Kidney (tissue), 14 donors: ENCODE measurements around the gene SH3RF3. TPM values are rescaled to one million over a fixed set of nuclear protein-coding genes. Genes with fewer than 3 reads are reported as not detected.

ENCODE experiments used
- DNase-seq, 5 donors: peaks; one replicate each; pipeline ENCODE4 v3.0.0-alpha.2; 2013 to 2020
- FAIRE-seq: peaks from 2 replicates; lab custom pipeline; 2012; peaks lifted over from hg19 to GRCh38; lab: Jason Lieb, UNC
- H3K27ac ChIP-seq, 2 donors: one replicate each; pipeline ENCODE4 v1.7.0; 2013; ENCODE audit warnings: low read depth in 2 of 2, low read length in 2 of 2, inconsistent platforms in 1 of 2
- H3K27me3 ChIP-seq: one replicate; pipeline ENCODE4 v1.7.1; 2013; ENCODE audit warnings: low read length, inconsistent platforms; ENCODE audit not compliant: control insufficient read depth, insufficient read depth
- H3K36me3 ChIP-seq, 3 donors: one replicate each; pipeline versions ENCODE4 v1.7.0 to v1.7.1; 2013; ENCODE audit warnings: low read length in 3 of 3, control low read depth in 1 of 3, inconsistent platforms in 1 of 3; ENCODE audit not compliant: insufficient read depth in 3 of 3, control insufficient read depth in 2 of 3
- H3K4me1 ChIP-seq, 3 donors: one replicate each; pipeline versions ENCODE4 v1.7.0 to v1.7.1; 2013; ENCODE audit warnings: low read length in 3 of 3, inconsistent platforms in 1 of 3, low read depth in 1 of 3; ENCODE audit not compliant: control insufficient read depth in 2 of 3, insufficient read depth in 2 of 3
- H3K4me3 ChIP-seq, 3 donors: one replicate each; pipeline versions ENCODE4 v1.7.0 to v1.8.1; 2013; ENCODE audit warnings: low read length in 3 of 3, control low read depth in 1 of 3, inconsistent platforms in 1 of 3
- H3K9ac ChIP-seq, 3 donors: one replicate each; pipeline versions ENCODE4 v1.7.0 to v1.7.1; 2013; ENCODE audit warnings: low read length in 3 of 3, control low read depth in 1 of 3, inconsistent platforms in 1 of 3
- H3K9me3 ChIP-seq, 3 donors: one replicate each; pipeline versions ENCODE4 v1.7.0 to v1.7.1; 2013; ENCODE audit warnings: low read length in 3 of 3, control low read depth in 1 of 3, inconsistent platforms in 1 of 3; ENCODE audit not compliant: control insufficient read depth in 2 of 3, insufficient read depth in 1 of 3
- CTCF ChIP-seq: IDR thresholded peaks from 3 replicates; pipeline ENCODE4 v1.5.1; 2012; ENCODE audit warnings: mild to moderate bottlenecking, moderate library complexity, borderline replicate concordance; ENCODE audit not compliant: insufficient read depth; ENCODE audit errors: extremely low read depth
- intact Hi-C: fragments of 100-400 bp; cut with DNase I; formaldehyde crosslinking; loops from one replicate; pipeline ENCODE4 v1.11.1; 2022
- polyA plus RNA-seq: library from polyadenylated mRNA; stranded (reverse); fragments of 350-450 nt; fragmentation: Illumina TruSeq; extraction: RNeasy Lipid Tissue Mini Kit (QIAGEN cat#74804); gene quantifications from one replicate; pipeline ENCODE4 v1.2.3, GENCODE V29; 2014; ENCODE audit warnings: low read depth, low replicate concordance; ENCODE audit not compliant: insufficient read depth
- total RNA-seq: library from RNA; stranded (reverse); fragmentation: NEBNext Ultra II Directional; extraction: Animal tissue kit (Norgen Biotek cat#: 25700); gene quantifications from one replicate; pipeline ENCODE4 v1.2.1, GENCODE V29; 2021
- donor health status: control.
- donor health status: control.
- donor health status: control.
- donor health status: control.
- donor health status: control.
- donor health status: DM: yes; HTN: yes; CAD: no.
- donor health status: Normal renal cell carcinoma (clear cell type).

Gene SH3RF3
- total and polyA plus RNA-seq, 2 donors from 2014 or later = 1.7 to 10.7 TPM

DNA sequence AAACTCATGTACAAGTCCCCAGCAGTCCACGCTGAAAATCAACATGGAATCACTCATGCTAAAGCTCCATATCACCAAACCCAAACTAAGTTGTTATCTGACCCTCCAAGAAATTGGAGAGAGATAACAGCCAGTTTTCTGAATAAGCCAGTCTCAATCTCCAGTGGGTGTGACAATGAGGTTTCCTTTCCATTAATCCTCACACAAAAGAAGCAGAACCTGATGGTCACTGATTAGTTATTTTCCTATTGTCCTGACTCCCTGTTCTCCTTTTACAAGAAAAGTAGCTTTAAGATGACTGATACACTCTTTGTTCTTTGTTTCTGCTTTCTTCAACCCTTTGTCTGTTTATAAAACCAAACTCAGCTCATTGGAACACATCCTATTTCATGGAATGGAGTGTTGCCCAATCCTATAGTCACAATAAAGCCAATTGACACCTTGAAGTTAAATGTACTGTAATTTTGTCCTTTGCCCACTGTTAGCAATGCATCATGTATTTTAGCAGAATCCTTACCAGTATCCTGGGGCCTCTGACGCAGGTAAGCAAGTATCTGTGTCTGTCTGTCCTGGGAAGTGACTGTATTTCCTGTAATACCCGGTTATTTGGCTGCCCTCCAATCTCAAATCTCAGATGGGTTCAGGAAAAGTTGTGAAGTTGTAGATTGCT lies 30.6 kb upstream of the SH3RF3 start:
- Histone ChIP-seq H3K27ac (peak overlapping the region in 1 of 2 donors; percentile 32), H3K9me3 (no peaks in the 10 kb centered on the region), H3K9ac (no peak overlapping the region), H3K4me3 (no peak overlapping the region), H3K4me1 (no peaks in the 10 kb centered on the region), H3K36me3 (no peaks in the 10 kb centered on the region), H3K27me3 (no peaks in the 10 kb centered on the region)
- no peak for TF ChIP-seq CTCF
- intact Hi-C loops = no loop called here
- DNase-seq (peak in 1 of 5 donors; percentile 29), FAIRE-seq (no peak)

GRCh38 chr2:109098921-109099273 lies 30.1 kb upstream of the SH3RF3 start:
- DNase-seq = no peak
- TF ChIP-seq CTCF = no peak
- H3K27me3 ChIP-seq = no peaks in the 10 kb centered on the region
- intact Hi-C loops = no loop called here
- H3K27ac ChIP-seq = no peak overlapping the region
- no peak overlapping the region for H3K9ac ChIP-seq
- H3K9me3 ChIP-seq = no peaks in the 10 kb centered on the region
- no peak overlapping the region for H3K4me3 ChIP-seq
- no peaks in the 10 kb centered on the region for H3K4me1 ChIP-seq
- H3K36me3 ChIP-seq = no peaks in the 10 kb centered on the region
- FAIRE-seq = no peak

DNA sequence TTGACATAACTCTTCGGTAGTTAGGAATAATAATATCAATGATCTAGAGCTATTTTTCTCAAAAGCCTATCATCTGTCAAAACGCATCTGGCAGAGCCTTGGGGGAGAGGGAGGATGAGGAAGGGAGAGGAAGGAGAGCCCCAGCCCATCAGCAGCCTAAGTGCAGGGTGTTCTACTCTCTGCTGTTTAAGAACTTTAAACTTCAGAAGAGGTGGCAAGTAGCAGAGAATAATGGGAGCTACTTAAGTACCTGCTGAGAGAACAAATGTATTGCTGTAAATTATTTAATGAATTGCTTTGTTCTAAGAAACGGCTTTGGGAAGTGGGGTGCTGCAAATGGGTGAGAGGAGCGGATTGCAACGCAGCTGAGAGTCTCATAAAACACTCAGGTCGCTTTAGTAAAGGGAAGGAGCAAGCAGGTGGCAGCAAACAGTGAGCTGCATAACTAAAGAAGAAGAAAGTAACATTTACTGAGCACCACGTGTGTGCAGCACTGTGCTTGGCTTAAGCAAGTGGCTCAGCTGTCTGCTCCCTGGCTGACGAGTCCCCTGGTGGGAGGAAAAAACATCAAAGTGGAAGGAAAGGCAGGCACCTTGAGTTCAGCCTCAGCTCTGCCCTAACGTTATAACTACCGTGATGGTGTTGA lies 26.3 kb upstream of the SH3RF3 start:
- no peak for TF ChIP-seq CTCF
- H3K4me1 ChIP-seq = no peaks in the 10 kb centered on the region
- H3K27me3 ChIP-seq = no peaks in the 10 kb centered on the region
- FAIRE-seq (no peak), DNase-seq (no peak)
- no peak overlapping the region for H3K4me3 ChIP-seq
- H3K9ac ChIP-seq = no peak overlapping the region
- no peaks in the 10 kb centered on the region for H3K36me3 ChIP-seq
- H3K27ac ChIP-seq = no peak overlapping the region
- intact Hi-C loops = no loop called here
- H3K9me3 ChIP-seq = no peaks in the 10 kb centered on the region

GRCh38 chr2:109105113-109105512 lies 23.9 kb upstream of the SH3RF3 start:
- H3K9ac ChIP-seq = no peak overlapping the region
- H3K4me1 ChIP-seq = no peaks in the 10 kb centered on the region
- no peaks in the 10 kb centered on the region for H3K27me3 ChIP-seq
- intact Hi-C loops = no loop called here
- H3K4me3 ChIP-seq = no peak overlapping the region
- H3K27ac ChIP-seq = no peak overlapping the region
- DNase-seq (no peak), FAIRE-seq (no peak)
- TF ChIP-seq CTCF = no peak
- H3K9me3 ChIP-seq = no peaks in the 10 kb centered on the region
- H3K36me3 ChIP-seq = no peaks in the 10 kb centered on the region
